HG03139 (cell line): ENCODE results near the gene FMN1.

Source experiments
- ATAC-seq: cut with Tn5 transposase; IDR thresholded peaks from one replicate; pipeline ENCODE4 v1.9.1; 2021; ENCODE audit not compliant: unreplicated experiment

Gene FMN1

DNA sequence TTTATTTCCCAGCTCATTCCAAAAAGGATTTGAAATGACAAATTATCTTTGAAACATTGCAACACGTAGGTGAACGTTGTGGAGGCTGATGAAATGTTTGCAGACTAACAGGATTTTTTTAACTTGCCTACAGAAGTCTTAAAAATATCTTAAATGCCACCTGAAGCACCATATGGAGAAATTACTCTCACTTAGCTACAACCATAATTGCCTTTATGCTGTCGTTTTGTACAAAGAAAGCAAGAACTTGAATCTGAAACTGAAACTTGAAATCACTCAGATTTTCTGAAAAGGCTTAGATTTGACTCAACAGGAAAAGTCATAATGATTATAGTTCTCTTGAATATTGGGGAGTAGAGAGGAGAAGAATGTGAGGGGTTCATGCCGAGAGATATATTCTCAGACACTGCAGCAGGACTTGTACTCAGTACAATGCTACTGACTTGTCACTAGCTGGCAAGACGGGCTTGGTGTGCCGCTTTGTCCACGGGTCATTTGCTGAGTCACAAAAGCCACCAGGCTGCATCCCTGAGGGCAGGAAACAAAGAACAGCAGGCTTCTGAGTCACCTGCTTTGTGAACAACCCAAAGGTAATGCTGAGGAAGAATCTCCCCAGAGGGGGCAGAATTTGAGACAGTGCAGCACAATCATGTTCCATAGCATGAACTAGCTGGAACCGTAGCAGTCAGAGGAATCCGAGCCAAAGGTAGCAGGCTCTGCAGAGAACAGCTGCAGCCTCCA lies 7.1 kb upstream of the FMN1 start:
- ATAC-seq: peak; percentile 79

DNA sequence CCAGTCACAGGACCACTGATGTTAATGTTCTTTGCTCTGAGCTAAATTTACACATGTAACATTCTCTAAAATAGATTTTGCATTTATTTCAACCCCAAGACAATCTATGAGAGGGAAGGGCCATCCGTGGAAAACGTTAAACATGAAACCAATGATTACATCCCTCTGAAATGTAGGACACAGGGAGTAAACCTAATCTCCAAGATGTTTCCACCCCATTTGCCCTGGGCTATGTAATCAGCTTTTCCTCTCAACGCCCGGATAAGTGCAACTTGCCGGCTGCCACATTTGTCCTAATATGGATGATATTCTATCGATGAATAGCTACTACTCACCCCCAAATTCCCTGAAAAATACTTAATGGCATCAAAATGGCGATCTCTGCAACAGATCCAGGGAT lies 6.4 kb upstream of the FMN1 start:
- ATAC-seq: no peak

DNA sequence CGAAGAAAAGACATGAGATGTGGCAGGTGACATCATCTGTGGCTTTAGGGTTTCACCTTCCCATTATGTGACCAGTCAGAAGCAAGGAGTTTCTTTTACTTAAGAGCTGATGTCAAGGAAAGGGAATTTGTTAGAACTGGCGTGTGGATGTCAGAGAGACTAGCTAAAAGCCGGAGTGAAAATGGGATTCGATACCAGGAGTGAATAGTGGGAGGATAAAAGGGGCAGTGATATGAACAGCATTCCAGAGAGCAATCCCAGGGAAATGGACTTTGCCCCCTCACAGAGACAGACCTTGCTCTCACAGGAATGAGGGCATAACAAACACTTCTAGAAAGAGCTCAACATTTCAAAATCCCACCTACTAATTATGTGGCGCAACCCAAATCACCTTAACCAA lies 5.9 kb upstream of the FMN1 start:
- no peak for ATAC-seq

DNA sequence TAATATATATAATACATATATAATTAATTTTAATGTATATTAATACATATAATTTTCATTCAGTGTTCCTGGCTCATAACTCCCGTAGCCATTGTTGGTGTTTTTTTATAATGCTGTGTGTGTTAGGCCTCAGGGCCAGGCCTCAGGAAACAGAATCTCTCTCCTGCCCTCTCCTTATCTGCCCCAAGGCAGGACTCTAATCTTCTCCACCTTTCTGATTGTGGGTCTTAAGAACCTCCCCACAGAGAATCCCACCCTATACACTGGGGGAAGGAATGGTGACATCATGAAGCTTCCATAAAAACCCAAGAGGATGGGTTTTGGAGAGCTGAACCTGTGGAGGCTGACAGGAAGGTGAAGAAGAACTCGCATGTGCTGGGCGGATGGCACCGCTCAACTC lies 4.0 kb upstream of the FMN1 start:
- ATAC-seq: no peak

DNA sequence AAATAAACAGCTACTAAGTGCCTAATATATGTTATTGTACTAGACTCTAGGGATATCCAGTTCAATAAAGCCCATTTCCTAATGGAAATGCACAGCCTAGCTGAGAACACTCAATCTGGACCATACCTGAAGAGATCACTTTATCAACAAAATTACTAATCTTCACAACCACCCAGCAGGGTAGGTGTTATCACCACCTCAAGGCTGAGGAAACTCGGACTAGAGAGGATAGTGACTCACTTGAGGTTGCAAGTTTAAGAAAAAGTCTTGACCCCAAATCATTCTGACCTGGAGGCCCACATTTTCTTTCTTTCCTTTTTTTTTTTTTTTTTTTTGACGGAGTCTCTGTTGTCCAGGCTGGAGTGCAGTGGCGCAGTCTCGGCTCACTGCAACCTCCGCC lies 3.1 kb upstream of the FMN1 start:
- no peak for ATAC-seq

DNA sequence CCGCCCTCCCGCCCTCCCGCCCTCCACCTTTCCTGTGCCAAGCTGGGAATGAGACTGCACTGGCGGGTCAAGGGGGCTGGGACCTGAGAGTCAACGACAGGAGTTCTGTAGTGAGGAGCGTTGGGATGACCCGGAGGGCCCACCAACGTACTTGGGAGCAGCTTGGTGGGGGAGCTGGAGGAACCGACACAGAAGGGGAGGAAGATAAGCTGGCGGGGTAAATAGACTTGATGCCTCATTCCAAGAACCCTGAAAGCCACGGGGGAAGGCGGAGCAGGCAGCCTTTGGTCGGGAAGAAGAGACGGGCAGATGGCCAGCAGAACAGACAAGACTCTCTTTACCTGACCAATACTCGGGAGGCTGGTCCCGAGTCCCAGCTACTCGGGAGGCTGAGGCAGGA lies 277 bp downstream of the FMN1 start:
- ATAC-seq: no peak

DNA sequence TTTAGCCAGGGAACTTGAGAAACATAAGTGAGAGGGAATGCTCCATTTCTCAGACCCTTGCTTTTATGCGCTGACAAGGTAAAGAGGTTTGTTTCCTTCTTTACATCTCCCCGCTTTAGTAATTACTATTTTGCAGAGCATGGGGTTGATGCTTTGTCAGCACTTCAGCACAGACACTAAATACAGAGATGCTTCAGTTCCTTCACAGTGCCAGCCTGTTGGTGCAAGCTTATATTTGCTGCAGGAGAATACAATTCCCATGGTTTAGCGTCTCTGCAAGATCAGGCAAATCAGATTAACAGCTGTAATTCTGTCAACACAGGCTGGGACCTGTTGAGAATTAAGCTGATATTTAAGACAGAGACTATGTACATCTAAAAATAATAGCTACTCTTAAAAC lies 2.9 kb downstream of the FMN1 start:
- no peak for ATAC-seq

DNA sequence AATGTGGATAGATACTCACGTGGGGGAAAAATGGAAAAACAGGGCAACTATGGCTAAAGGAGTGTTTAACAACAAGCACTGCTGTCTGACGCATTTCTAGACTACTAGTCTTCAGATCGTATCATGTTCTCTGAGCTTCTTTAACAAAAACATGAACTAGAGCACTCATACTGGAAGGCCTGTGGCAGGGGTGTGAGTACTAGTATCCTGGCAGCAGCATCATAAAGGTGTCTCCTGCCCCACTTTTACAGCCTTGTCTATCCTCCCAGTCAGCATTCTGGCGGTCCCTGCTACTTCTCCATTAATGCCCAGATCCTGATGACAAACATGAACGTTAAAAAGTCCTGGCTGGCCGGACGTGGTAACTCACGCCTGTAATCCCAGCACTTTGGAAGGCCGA lies 4.0 kb downstream of the FMN1 start:
- ATAC-seq: no peak

DNA sequence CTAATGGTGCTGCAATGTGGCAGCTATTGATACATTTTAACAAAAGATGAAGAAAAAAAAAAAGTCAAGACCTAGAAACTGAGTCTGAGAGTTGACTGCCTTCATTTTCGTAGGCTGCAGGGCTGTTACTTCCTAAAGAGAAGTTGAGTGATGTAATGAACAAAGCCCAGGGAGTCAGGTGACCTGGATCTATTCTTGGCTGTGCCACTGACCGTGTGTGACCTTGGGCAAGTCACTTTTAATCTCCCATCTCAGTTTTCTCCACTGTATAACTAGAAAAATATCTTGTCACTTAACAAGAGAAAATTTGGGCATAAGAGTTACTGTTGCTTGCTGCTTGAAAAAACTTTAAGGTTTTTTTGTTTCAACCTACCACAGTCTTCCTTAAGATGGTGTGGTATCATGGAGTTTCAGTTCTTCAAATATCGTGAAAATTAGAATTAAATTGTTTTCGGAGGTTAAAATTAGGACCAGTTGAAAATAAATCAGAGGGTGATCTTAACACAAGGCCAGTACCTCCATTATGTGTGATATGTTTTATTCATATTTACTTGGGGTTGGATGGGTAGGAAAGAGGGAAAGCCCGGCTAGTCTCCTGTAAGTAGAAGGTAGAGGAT lies 5.8 kb downstream of the FMN1 start:
- ATAC-seq: peak; percentile 51

DNA sequence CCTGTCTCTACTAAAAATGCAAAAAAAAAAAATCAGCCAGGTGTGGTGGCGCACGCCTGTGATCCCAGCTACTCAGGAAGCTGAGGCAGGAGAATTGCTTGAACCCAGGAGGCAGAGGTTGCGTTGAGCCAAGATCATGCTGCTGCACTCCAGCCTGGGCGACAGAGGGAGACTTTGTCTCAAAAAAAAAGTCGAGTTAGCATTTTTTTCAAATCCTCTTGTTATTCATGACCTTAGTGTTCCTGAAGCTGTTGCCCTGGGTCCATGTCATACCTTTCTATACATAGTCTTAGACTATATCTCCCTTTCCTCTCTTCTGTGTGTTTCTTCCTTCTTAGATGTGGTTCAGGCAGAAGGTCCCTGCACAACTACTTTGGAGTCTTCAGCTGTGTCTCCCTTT lies 6.4 kb downstream of the FMN1 start:
- ATAC-seq: no peak

DNA sequence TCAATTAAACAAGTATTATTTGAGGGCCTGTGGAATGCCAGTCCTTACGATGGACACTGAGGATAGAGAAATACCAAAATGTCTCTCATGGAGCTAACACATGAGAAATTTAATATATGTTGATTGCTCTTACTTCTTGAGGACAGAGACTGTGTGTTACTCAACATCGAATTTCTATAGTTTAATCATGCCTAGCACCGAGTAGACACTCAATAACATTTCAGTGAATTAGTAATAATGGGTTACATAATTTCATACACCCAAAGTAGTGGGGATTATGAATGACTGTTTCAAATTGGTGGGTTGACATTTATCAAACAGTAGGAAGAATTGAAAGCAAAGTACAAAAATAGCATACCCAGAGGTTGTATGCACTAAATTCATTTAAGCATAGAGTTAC lies 11.2 kb downstream of the FMN1 start:
- ATAC-seq: no peak

DNA sequence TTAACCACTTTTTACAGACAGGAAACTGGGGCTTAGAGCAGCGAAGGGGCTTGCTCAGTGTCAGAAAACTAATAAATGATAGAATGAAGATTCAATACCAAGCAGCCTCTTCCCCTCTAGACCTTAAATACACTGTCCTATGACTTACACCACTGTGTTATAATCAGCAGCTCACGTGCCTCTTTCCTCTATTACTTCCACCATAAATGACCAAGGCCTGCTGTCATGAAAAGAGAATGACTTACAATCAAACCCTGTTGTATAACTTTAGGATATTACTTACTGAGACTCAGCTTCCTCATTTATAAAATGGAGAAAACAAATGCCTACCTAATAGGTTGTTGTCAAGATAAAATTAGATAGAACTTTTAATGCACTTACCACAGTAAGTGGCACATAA lies 11.6 kb downstream of the FMN1 start:
- no peak for ATAC-seq

DNA sequence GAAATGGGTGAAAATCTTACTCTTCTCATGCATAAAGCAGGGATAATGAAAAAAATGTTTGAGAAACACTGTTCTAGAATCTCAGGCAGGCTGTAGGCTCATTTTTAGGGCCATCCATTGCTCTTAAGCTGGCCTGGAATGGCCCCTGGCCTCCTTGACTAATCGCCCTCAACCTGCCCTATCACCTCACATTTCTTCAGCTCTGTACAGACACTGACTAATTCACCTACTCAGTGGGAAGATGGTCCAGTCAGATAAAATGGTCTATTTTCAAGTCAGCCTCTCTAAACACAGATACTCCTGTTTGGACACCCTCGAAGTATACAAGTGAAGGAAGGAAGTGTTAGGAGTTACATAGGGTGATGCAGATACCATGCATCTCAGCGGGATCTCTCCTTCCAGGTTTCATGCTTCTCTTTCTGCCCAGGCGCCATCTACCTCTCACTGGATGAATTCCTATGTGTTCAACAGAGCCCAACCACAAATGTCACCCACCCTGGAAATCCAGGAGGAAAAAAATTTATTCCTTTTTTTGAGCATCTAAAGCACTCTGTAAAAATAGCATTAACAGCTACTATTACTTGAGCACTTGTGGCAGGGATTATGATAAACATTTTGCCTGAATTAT lies 12.1 kb downstream of the FMN1 start:
- no peak for ATAC-seq

DNA sequence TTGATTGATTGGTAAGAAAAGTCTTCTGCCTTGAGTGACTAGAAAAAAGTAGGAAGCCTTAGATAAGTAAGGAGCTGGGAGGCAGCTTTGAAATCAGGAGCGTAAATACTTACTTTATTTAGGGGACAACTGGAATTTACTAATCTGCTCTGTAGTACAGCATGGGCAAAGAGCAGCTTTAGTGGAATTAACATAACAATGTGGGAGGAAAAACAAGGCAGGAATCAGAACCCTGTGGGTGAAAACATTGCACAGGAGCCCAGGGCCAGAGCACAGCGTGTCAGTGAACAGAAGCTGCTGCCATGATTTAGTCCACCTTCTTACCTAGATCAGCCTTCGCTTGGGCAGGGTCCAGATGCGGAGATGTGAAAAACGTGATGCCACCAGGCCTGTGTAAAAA lies 14.6 kb downstream of the FMN1 start:
- no peak for ATAC-seq

DNA sequence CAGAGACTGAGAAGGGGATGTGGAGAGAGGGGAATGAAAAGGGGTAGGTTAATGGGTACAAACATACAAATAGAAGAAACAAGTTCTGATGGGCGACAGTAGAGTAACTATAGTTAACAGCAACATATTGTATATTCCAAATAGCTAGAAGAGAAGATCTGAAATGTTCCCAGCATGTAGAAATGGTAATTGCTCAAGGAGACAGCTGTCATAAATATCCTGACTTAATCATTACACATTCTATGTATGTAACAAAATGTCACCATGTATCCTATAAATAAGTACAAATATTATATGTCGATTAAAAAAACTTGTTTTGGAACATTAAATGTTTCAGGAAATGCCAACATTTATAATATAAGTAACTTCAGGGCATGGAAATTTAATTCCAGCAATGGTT lies 23.3 kb downstream of the FMN1 start:
- no peak for ATAC-seq

DNA sequence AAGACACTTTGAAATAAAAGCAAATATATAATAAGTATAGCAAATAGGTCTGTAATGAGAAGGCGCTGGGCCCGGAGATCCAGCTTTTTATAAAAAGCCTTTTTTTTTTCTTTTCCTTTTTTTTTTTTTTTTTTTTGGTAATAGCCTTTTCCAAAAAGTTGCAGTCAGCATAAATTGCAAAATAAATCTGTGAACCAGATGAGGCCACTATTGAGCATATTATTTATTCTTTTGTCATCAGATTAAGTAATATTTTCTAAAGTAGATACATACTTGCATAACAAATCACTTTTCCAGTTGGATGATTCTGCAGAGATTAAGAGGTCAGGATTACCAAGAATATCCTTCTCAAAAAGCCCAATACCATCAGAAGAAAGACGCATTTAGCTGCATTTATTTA lies 24.9 kb downstream of the FMN1 start:
- no peak for ATAC-seq

DNA sequence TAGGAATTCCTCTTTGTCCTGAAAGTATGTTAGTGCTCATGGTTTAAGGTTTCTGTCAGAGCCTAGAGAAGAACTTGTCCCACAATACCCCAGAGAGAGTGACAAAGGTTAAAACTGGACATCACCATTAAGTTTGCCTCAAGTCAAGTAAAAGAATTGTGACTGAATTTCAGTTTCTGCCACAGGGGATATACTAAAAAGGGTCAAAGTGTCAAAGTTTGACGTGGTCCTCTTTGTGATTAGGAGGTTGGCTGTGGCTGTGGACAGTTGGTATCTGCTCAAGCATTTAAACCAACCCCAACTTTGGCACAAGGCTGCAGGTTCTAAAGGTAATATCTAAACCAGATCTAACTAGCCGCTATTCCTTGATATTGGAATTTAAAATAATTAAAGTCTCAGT lies 26.1 kb downstream of the FMN1 start:
- no peak for ATAC-seq

DNA sequence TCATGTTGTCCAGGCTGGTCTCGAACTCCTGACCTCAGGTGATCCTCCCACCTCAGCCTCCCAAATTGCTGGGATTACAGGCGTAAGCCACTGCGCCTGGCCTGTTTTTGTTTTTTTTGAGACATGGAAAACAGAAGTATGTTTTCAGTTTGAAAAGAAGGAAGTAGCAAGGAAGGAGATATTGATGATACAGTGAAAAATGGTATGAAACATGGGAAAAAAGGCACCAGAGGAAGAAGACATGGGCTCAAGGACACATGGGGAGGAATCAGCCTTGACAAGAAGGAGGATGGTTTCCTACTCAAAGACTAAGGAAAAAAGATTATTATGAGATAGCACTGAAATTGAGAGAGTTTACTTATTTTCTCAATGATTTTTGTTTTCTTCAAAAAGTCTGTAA lies 30.7 kb downstream of the FMN1 start:
- no peak for ATAC-seq

DNA sequence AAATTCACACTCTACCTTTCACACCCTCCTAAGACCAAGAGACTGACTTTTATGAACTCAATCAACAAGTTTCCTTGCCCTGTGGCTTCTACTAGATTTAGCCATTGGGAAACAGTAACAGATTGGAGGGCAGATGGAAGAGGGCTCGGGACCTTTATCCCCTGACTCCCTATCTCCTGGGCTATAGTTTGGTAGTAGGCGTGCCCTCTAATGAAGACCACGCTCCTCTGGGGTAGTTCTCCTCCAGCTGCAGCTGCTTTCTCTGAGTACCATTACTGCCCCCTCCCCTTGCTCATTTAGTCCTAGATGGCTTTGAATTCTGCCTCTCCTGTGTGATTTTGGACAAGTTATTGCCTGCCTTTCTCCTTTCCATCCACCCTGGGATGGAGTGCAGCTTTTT lies 33.3 kb downstream of the FMN1 start:
- no peak for ATAC-seq

DNA sequence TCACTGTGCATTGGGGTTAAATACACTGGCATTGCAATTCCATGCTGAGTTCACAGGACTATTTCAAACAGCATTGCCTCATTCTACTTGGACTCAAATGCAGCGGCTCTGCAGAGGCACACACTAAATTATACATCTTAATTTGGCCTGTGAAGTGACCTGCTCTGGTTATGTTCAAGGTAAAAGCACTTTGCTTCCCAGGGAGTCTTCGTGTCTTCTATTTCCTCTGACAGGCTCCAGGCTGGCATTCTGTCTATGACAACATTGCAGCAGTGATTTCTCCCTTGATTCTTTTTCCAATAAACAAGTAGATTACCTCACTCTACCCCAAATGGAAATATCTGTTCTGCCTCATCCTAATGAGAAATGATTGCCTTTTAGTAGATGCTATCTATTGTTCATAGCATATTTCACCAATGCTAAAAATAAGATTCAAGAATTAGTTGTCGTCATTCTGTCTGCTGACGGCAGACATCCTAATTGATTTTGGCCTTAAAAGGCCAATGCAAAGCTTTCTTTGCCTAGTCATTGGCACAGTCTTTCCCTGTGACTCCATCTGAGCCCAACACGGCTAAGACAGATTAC lies 33.8 kb downstream of the FMN1 start:
- no peak for ATAC-seq

DNA sequence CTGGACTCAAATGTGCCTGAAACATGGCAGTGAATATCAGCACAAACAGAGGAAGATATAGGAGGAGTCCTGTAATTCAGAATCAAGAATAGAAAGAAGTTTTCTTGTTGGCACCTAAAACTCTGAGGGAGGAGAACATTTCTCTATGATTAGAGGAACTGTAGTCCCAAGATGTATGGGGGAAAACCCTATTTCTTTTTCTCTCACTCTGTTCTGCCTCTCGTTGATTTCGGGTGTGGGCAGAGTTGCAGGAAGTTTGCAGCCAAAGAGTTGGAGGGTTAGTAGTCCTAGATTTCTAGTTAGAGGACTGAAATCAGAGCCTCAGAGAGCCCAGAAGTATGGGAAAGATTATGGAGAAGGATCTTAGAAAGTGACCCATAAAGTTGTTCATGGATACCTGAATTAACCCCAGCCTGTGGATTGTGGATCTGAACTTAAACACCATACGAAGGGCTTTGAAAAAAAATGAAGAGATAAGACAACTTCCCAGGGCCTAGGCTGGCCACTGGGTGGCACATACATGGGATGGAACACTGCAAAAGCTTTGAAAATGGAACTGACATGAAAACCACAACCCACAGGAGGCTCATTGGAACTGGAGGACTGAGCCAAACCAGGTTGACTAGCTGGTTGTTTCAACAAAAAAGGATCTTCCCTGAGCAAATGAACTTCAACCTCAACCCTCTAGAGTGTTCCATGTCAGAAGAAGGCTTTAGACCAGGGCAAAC lies 34.6 kb downstream of the FMN1 start:
- no peak for ATAC-seq

DNA sequence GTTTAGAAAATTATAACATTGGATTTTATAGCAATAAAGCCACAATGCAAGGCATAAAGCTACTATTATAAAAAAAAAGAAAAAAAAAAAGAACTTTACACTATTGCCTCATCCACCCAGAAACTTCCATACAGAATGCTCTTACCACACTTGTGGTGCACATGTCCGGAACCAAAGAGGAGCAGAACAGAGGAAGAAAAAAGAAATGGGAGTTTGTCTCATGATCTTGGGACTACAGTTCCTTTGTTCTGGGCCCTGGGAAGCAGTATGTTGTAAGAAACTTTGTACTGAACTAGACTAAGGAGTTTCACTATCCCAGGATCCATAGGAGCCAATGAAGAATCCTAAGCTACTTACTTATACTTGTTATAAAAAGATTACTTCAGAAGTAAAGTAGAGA lies 36.1 kb downstream of the FMN1 start:
- ATAC-seq: no peak
